Endothelial cell of umbilical vein (primary cell): ENCODE measurements around the gene CD81. TPM values are rescaled to one million over a fixed set of nuclear protein-coding genes. Genes with fewer than 3 reads are reported as not detected.

ENCODE experiments used
- BruUV-seq: library from RNA; stranded (reverse); fragments of 400-500 nt; replicated peaks from 2 replicates; lab custom pipeline; 2021; lab: Mats Ljungman, UMichigan
- CTCF ChIA-PET: fragments of 300-600, 350-600 bp; sonication (Branson Sonifier 250); formaldehyde crosslinking; loops from one replicate; lab custom pipeline; 2021; ENCODE audit warnings: antibody characterized with exemption, inconsistent platforms; lab: Charles Lee
- POLR2A ChIA-PET: fragments of 300-600, 350-600 bp; sonication (Branson Sonifier 250); formaldehyde crosslinking; loops from one replicate; lab custom pipeline; 2021; ENCODE audit warnings: antibody characterized with exemption, inconsistent platforms; lab: Charles Lee
- DNase-seq: peaks from one replicate; pipeline ENCODE4 v3.0.0-alpha.2; 2011; ENCODE audit warnings: low read depth, low spot score
- FAIRE-seq: peaks from 2 replicates; lab custom pipeline; 2011; peaks lifted over from hg19 to GRCh38; lab: Jason Lieb, UNC
- H2AFZ ChIP-seq: 2 replicates; pipeline ENCODE4 v1.6.0; 2012; ENCODE audit warnings: low read depth, low read length, control low read depth, inconsistent platforms
- H3K27ac ChIP-seq: 2 replicates; pipeline ENCODE4 v1.5.1; 2011; ENCODE audit warnings: low read depth, mild to moderate bottlenecking, control low read depth, low read length, moderate library complexity; ENCODE audit not compliant: insufficient read depth
- H3K27me3 ChIP-seq, 2 experiments: 2 replicates each; pipeline versions ENCODE4 v1.6.0 to v1.6.1; 2011; ENCODE audit warnings: low read length in 2 of 2, mixed read lengths in 1 of 2; ENCODE audit not compliant: control insufficient read depth in 2 of 2, insufficient read depth in 2 of 2
- H3K36me3 ChIP-seq, 2 experiments: 2 replicates in 1 of 2; 3 replicates in 1 of 2; pipeline ENCODE4 v1.5.1; 2011; ENCODE audit warnings: low read length in 2 of 2, mild to moderate bottlenecking in 1 of 2, moderate library complexity in 1 of 2; ENCODE audit not compliant: control insufficient read depth in 2 of 2, insufficient read depth in 2 of 2; ENCODE audit errors: extremely low read depth in 1 of 2
- H3K4me1 ChIP-seq: 3 replicates; pipeline ENCODE4 v1.5.1; 2011; ENCODE audit warnings: mild to moderate bottlenecking, low read length; ENCODE audit not compliant: control insufficient read depth, insufficient read depth; ENCODE audit errors: extremely low read depth
- H3K4me2 ChIP-seq: 2 replicates; pipeline ENCODE4 v1.6.1; 2011; ENCODE audit warnings: low read length, control low read depth, mixed read lengths; ENCODE audit not compliant: insufficient read depth
- H3K4me3 ChIP-seq, 3 experiments: fragments of 200-600 bp in 1 of 3; sonication (generic), shearing (Covaris generic) in 1 of 3; replicated peaks in 1 of 3; 2 replicates each; pipeline ENCODE4 v1.5.1; 2011 to 2016; ENCODE audit warnings: control low read depth in 3 of 3, low read length in 3 of 3, mild to moderate bottlenecking in 2 of 3, inconsistent platforms in 1 of 3, low read depth in 1 of 3, moderate library complexity in 1 of 3; ENCODE audit not compliant: insufficient read depth in 1 of 3
- H3K79me2 ChIP-seq: 2 replicates; pipeline ENCODE4 v1.6.0; 2012; ENCODE audit warnings: low read length, inconsistent platforms; ENCODE audit not compliant: control insufficient read depth, insufficient read depth
- H3K9ac ChIP-seq: replicated peaks from 2 replicates; pipeline ENCODE3; 2011; ENCODE audit warnings: low read length, control low read depth; ENCODE audit not compliant: insufficient read depth; ENCODE audit errors: extremely low read depth
- H3K9me1 ChIP-seq: replicated peaks from 3 replicates; pipeline ENCODE4 v1.6.0; 2011; ENCODE audit warnings: mild to moderate bottlenecking, low read length; ENCODE audit not compliant: control insufficient read depth, insufficient read depth; ENCODE audit errors: extremely low read depth
- H3K9me3 ChIP-seq: replicated peaks from 2 replicates; pipeline ENCODE4 v1.5.1; 2012; ENCODE audit warnings: low read length, inconsistent platforms; ENCODE audit not compliant: control insufficient read depth, insufficient read depth
- H4K20me1 ChIP-seq: replicated peaks from 2 replicates; pipeline ENCODE3; 2011; ENCODE audit warnings: mild to moderate bottlenecking, low read length; ENCODE audit not compliant: control insufficient read depth, insufficient read depth; ENCODE audit errors: extremely low read depth
- CTCF ChIP-seq, 2 donors: IDR thresholded peaks; 1 replicate in 1 of 2; 2 replicates in 1 of 2; pipeline ENCODE4 v1.5.1; 2011; ENCODE audit warnings: low read length in 2 of 2, mild to moderate bottlenecking in 2 of 2, moderate library complexity in 2 of 2, control low read depth in 1 of 2, inconsistent platforms in 1 of 2, low read depth in 1 of 2; ENCODE audit not compliant: insufficient read depth in 1 of 2; ENCODE audit errors: extremely low read depth in 1 of 2
- EZH2 ChIP-seq: IDR thresholded peaks from 2 replicates; pipeline ENCODE4 v1.6.1; 2012; ENCODE audit warnings: borderline replicate concordance, low read depth, mild to moderate bottlenecking, moderate library complexity, low read length, inconsistent platforms; ENCODE audit not compliant: severe bottlenecking
- FOS ChIP-seq: IDR thresholded peaks from 2 replicates; pipeline ENCODE4 v1.6.1; 2011; ENCODE audit warnings: mild to moderate bottlenecking, low read length, moderate library complexity, borderline replicate concordance; ENCODE audit not compliant: insufficient read depth
- GATA2 ChIP-seq: IDR thresholded peaks from 2 replicates; pipeline ENCODE4 v1.7.0; 2011; ENCODE audit warnings: low read depth, mild to moderate bottlenecking, moderate library complexity, mixed read lengths, low read length; ENCODE audit not compliant: insufficient read length, insufficient read depth
- JUN ChIP-seq: IDR thresholded peaks from 2 replicates; pipeline ENCODE4 v1.6.1; 2011; ENCODE audit warnings: borderline replicate concordance, low read depth; ENCODE audit not compliant: insufficient read length, insufficient read depth
- MAX ChIP-seq: IDR thresholded peaks from 2 replicates; pipeline ENCODE4 v1.6.1; 2011; ENCODE audit not compliant: insufficient read depth, insufficient read length
- MYC ChIP-seq: IDR thresholded peaks from one replicate; pipeline ENCODE4 v1.6.1; 2011; ENCODE audit warnings: mild to moderate bottlenecking, low read depth, low read length
- POLR2A ChIP-seq: IDR thresholded peaks from 2 replicates; pipeline ENCODE4 v1.6.1; 2012; ENCODE audit warnings: low read depth, mild to moderate bottlenecking, control low read depth, low read length
- POLR2AphosphoS5 ChIP-seq: IDR thresholded peaks from 2 replicates; pipeline ENCODE4 v1.6.1; 2012; ENCODE audit warnings: low read depth, mild to moderate bottlenecking, control low read depth, low read length, moderate library complexity; ENCODE audit not compliant: insufficient read depth
- dilution Hi-C: fragments of 300-500 bp; cut with MboI; formaldehyde crosslinking; loops from one replicate; pipeline ENCODE4 v1.15.0; 2019; ENCODE audit warnings: low sequenced_read_pairs; ENCODE audit not compliant: extremely low pct_ligation_motif_present
- intact Hi-C: fragments of 100-400 bp; cut with micrococcal nuclease; formaldehyde crosslinking; loops from one replicate; pipeline ENCODE4 v1.10.0; 2022
- polyA plus RNA-seq, 4 experiments: library from polyadenylated mRNA; depleted of rRNA in 3 of 4; stranded (reverse) in 3 of 4; unstranded in 1 of 4; fragments of >200 nt; gene quantifications; 2 replicates each; pipeline versions ENCODE4 v1.2.1 to v1.2.3, GENCODE V29; 2011 to 2012; ENCODE audit warnings: missing spikeins in 1 of 4
- total RNA-seq: library from RNA; stranded (reverse); gene quantifications from 2 replicates; pipeline ENCODE4 v1.2.3, GENCODE V29; 2021

The CD81 gene
- total and polyA plus RNA-seq, 2 donors (not counting 3 experiments of a cell fraction or from before 2014, with no cell fraction given) = 409 to 802 TPM

- DNase-seq (no peak), FAIRE-seq (no peak)
- no peaks in the 10 kb centered on the region for H3K9me3 ChIP-seq
- no peak overlapping the region for H3K4me2 ChIP-seq
- H3K27me3 ChIP-seq = no peaks in the 10 kb centered on the region
- H3K9me1 ChIP-seq = no peaks in the 10 kb centered on the region
- H3K4me1 ChIP-seq = no peaks in the 10 kb centered on the region
- no peak overlapping the region for H2AFZ ChIP-seq
- H3K4me3 ChIP-seq = no peak overlapping the region
- no peaks in the 10 kb centered on the region for H3K36me3 ChIP-seq
- no peaks in the 10 kb centered on the region for H4K20me1 ChIP-seq
- intact Hi-C loops (no loop called here), dilution Hi-C loops (no loop called here)
- ChIA-PET POLR2A (no interaction called here), CTCF (interaction anchor here (1.4 to 10.1 kb wide), 4 partner anchors 106 to 463 kb away, joined by 3 to 829 read pairs (median 97); partner anchors contain the start of genes C11orf21 and TSPAN32)
- no peaks in the 10 kb centered on the region for H3K79me2 ChIP-seq
- no peak overlapping the region for H3K27ac ChIP-seq
- no peak overlapping the region for H3K9ac ChIP-seq
- BruUV-seq = no TSS peak
- TF ChIP-seq JUN (no peak), GATA2 (no peak), POLR2AphosphoS5 (no peak), FOS (no peak), MYC (no peak), CTCF (IDR thresholded peaks at IDR 0.05; ENCODE audit: extremely low read depth in 1 of 2, insufficient read depth in 1 of 2, low read depth in 1 of 2, low read length in 2 of 2) (no peak), POLR2A (no peak), MAX (no peak), EZH2 (no peak)
These were observed 47.8 kb downstream of the CD81 start for GRCh38 chr11:2424811-2425495.
